Stomach (tissue), 19 donors: ENCODE data around the gene CD1E. TPM values are rescaled to one million over a fixed set of nuclear protein-coding genes. Genes with fewer than 3 reads are reported as not detected.

Experiments used
- DNase-seq, 2 donors: peaks; one replicate each; pipeline versions ENCODE4 v3.0.0 to v3.0.0-alpha.2; 2013 to 2019
- H3K27ac ChIP-seq, 5 donors: fragments of 200-600 bp in 4 of 5; sonication (generic) in 4 of 5; one replicate each; pipeline ENCODE4 v1.5.1; 2013 to 2019; ENCODE audit warnings: mild to moderate bottlenecking in 1 of 5, moderate library complexity in 1 of 5
- H3K27me3 ChIP-seq, 3 donors: fragments of 200-600 bp; sonication (generic); one replicate each; pipeline ENCODE4 v1.5.1; 2017 to 2019; ENCODE audit warnings: mixed run types in 1 of 3
- H3K36me3 ChIP-seq, 4 donors: fragments of 200-600 bp; sonication (generic); 1 replicate in 3 of 4; 2 replicates in 1 of 4; pipeline ENCODE4 v1.5.1; 2016 to 2019
- H3K4me1 ChIP-seq, 4 donors: fragments of 200-600 bp; sonication (generic); one replicate each; pipeline ENCODE4 v1.5.1; 2016 to 2019
- H3K4me3 ChIP-seq, 4 donors: fragments of 200-600 bp; sonication (generic) in 3 of 4; one replicate each; pipeline ENCODE4 v1.5.1; 2016 to 2019; ENCODE audit warnings: mild to moderate bottlenecking in 1 of 4
- H3K9me3 ChIP-seq, 4 donors: fragments of 200-600 bp; sonication (generic); one replicate each; pipeline ENCODE4 v1.5.1; 2016 to 2019
- CTCF ChIP-seq, 7 experiments: fragments of 450-650 bp in 4 of 7; fragments of 200-600 bp in 3 of 7; sonication (generic) in 3 of 7; IDR thresholded peaks; one replicate each; pipeline ENCODE4 v1.5.1; 2016 to 2019; ENCODE audit warnings: antibody characterized with exemption in 7 of 7, control low read depth in 2 of 7, mild to moderate bottlenecking in 1 of 7
- EP300 ChIP-seq: sonication (generic); formaldehyde crosslinking; IDR thresholded peaks from one replicate; pipeline ENCODE4 v1.6.1; 2017; ENCODE audit warnings: antibody characterized with exemption
- POLR2A ChIP-seq, 4 donors: fragments of 450-650 bp; IDR thresholded peaks; one replicate each; pipeline ENCODE4 v1.6.1; 2016; ENCODE audit warnings: antibody characterized with exemption in 4 of 4, control low read depth in 2 of 4, mild to moderate bottlenecking in 1 of 4, moderate library complexity in 1 of 4
- POLR2AphosphoS5 ChIP-seq, 3 donors: sonication (generic); formaldehyde crosslinking; IDR thresholded peaks; one replicate each; pipeline ENCODE4 v1.6.1; 2016; ENCODE audit warnings: antibody characterized with exemption in 3 of 3
- WGBS, 5 donors: extraction: QIAGEN DNeasy Blood & Tissue Kit in 3 of 5; methylation state at CpG; one replicate each; pipeline versions ENCODE4 v1.1.5 to v1.1.7; 2013 to 2018; 5-methylcytosine and 5-hydroxymethylcytosine counted together
- intact Hi-C: fragments of 100-400 bp; cut with DNase I; formaldehyde crosslinking; loops from one replicate; pipeline ENCODE4 v1.15.1; 2023; ENCODE audit warnings: low total_unique reads
- long read RNA-seq, 10 donors: transcript quantifications; one replicate each; lab custom pipeline, GENCODE V29; 2026
- polyA plus RNA-seq, 3 donors: library from polyadenylated mRNA; stranded (reverse); fragments of 200-250 nt; gene quantifications; one replicate each; pipeline ENCODE4 v1.2.3, GENCODE V29; 2013
- total RNA-seq, 5 donors: library from RNA; depleted of rRNA; stranded (reverse); fragments of >200 nt; gene quantifications; one replicate each; pipeline versions ENCODE4 v1.1.0 to v1.2.3, GENCODE V29; 2014 to 2016
- donor health status: healthy with polysubstance abuse.
- donor health status: Bipolar disorder and iron deficiency.
- donor health status: healthy.

The CD1E gene
- total RNA-seq (under 1 TPM in 1 of 5 donors, not detected in 4; 0.92 TPM), polyA plus RNA-seq (under 1 TPM in 1 of 3 donors, not detected in 2; 0.53 TPM)
- long read RNA-seq, donor 1 = 0 reads
- long read RNA-seq, donor 2 = 0 reads
- long read RNA-seq, donor 3 = 0 reads
- long read RNA-seq, donor 4 = 0 reads
- long read RNA-seq, donor 5 = 0 reads
- long read RNA-seq, donor 6 = 0 reads
- long read RNA-seq, donor 7, partial matches to known transcripts = 0 of 1 reads
- long read RNA-seq, donor 7, other reads (novel, unspliced or antisense) = 0 of 1 reads
- long read RNA-seq, donor 8 = 0 reads
- long read RNA-seq, donor 9 = 0 reads
- long read RNA-seq, donor 10 = 0 reads

GRCh38 chr1:158353303-158354075 is at the start of gene CD1E:
Gene CD1E (plus strand): TSS chr1:158353894. CDS start chr1:158353989, 95 bp downstream.
- Histone ChIP-seq H3K36me3 (no peaks in the 10 kb centered on the region), H3K27me3 (no peaks in the 10 kb centered on the region), H3K9me3 (peaks cover 0 to 8% (median 0%) of the 10 kb centered on the region in 4 donors), H3K4me3 (no peak within 1 kb of the TSS), H3K27ac (no peak within 1 kb of the TSS), H3K4me1 (no peaks in the 10 kb centered on the region)
- intact Hi-C loops = no loop called here
- WGBS, 5 donors = 34 to 49% (median 41%) methylated on average over 6 of the region's 6 CpGs
- DNase-seq = no peak
- TF ChIP-seq POLR2A (IDR thresholded peaks at IDR 0.05) = no peak
- TF ChIP-seq POLR2AphosphoS5 (IDR thresholded peaks at IDR 0.05) = no peak
- TF ChIP-seq EP300 = no peak
- TF ChIP-seq CTCF (IDR thresholded peaks at IDR 0.05) = no peak

- no peaks in the 10 kb centered on the region for H3K36me3 ChIP-seq
- H3K9me3 ChIP-seq = peaks cover 0 to 16% (median 9%) of the 10 kb centered on the region in 4 donors
- no peaks in the 10 kb centered on the region for H3K27me3 ChIP-seq
- intact Hi-C loops = no loop called here
- H3K27ac ChIP-seq = no peak overlapping the region
- WGBS, 5 donors = 77 to 93% (median 83%) methylated on average over 1 of the region's 1 CpG
- no peak for DNase-seq
- TF ChIP-seq EP300 = no peak
- H3K4me1 ChIP-seq = no peaks in the 10 kb centered on the region
- H3K4me3 ChIP-seq = no peak overlapping the region
Observed at GRCh38 chr1:158310623-158311022, 43.1 kb upstream of the CD1E start.

- H3K4me3 ChIP-seq = no peak overlapping the region
Observed at GRCh38 chr1:158311066-158311465, 42.6 kb upstream of the CD1E start.

GRCh38 chr1:158323866-158324265 is 29.8 kb upstream of the CD1E start:
- H3K27me3 ChIP-seq = no peaks in the 10 kb centered on the region
- intact Hi-C loops = no loop called here
- H3K36me3 ChIP-seq = no peaks in the 10 kb centered on the region
- no peak overlapping the region for H3K27ac ChIP-seq
- TF ChIP-seq CTCF (IDR thresholded peaks at IDR 0.05) (no peak), EP300 (no peak), POLR2A (IDR thresholded peaks at IDR 0.05) (no peak), POLR2AphosphoS5 (IDR thresholded peaks at IDR 0.05) (no peak)
- 45 to 70% (median 57%) methylated on average over 1 of the region's 1 CpG for WGBS, 5 donors
- H3K4me3 ChIP-seq = no peak overlapping the region
- H3K4me1 ChIP-seq = no peaks in the 10 kb centered on the region
- DNase-seq = no peak
- H3K9me3 ChIP-seq = peaks cover 0 to 7% (median 2%) of the 10 kb centered on the region in 4 donors

More at GRCh38 chr1:158311066-158311465, 42.6 kb upstream of the CD1E start:
- no peaks in the 10 kb centered on the region for H3K27me3 ChIP-seq
- H3K36me3 ChIP-seq = no peaks in the 10 kb centered on the region
- no peak overlapping the region for H3K27ac ChIP-seq
- WGBS, 5 donors = 65 to 81% (median 73%) methylated on average over 2 of the region's 2 CpGs
- H3K9me3 ChIP-seq = peaks cover 0 to 19% (median 9%) of the 10 kb centered on the region in 4 donors
- intact Hi-C loops = no loop called here
- no peaks in the 10 kb centered on the region for H3K4me1 ChIP-seq
- TF ChIP-seq POLR2A (IDR thresholded peaks at IDR 0.05) = no peak
- no peak for TF ChIP-seq CTCF (IDR thresholded peaks at IDR 0.05)
- no peak for TF ChIP-seq EP300
- TF ChIP-seq POLR2AphosphoS5 (IDR thresholded peaks at IDR 0.05) = no peak
- no peak for DNase-seq
